Adrenal gland (tissue), 12 donors: ENCODE data around the gene DLX3. TPM values are rescaled to one million over a fixed set of nuclear protein-coding genes. Genes with fewer than 3 reads are reported as not detected.

Source experiments
- DNase-seq, 7 donors: peaks; one replicate each; pipeline ENCODE4 v3.0.0-alpha.2; 2019 to 2020
- H3K27ac ChIP-seq, 5 donors: fragments of 200-600 bp; sonication (generic) in 4 of 5; 1 replicate in 3 of 5; 2 replicates in 2 of 5; pipeline versions ENCODE4 v1.5.1 to v1.8.0; 2016 to 2020; ENCODE audit warnings: mild to moderate bottlenecking in 1 of 5
- H3K27me3 ChIP-seq: fragments of 200-600 bp; 2 replicates; pipeline ENCODE4 v1.8.0; 2021
- H3K36me3 ChIP-seq, 2 donors: fragments of 200-600 bp; replicated peaks in 1 of 2; 1 replicate in 1 of 2; 2 replicates in 1 of 2; pipeline versions ENCODE4 v1.5.1 to v1.8.0; 2018 to 2022
- H3K4me1 ChIP-seq, 2 donors: fragments of 200-600 bp; replicated peaks in 1 of 2; 1 replicate in 1 of 2; 2 replicates in 1 of 2; pipeline versions ENCODE4 v1.5.1 to v1.8.0; 2018 to 2021
- H3K4me3 ChIP-seq, 4 donors: fragments of 200-600 bp; sonication (generic) in 3 of 4; one replicate each; pipeline ENCODE4 v1.5.1; 2016 to 2018
- H3K9me3 ChIP-seq, 3 donors: fragments of 200-600 bp; sonication (generic) in 1 of 3; replicated peaks in 1 of 3; 1 replicate in 2 of 3; 2 replicates in 1 of 3; pipeline versions ENCODE4 v1.5.1 to v1.8.0; 2016 to 2021
- CTCF ChIP-seq, 6 experiments: fragments of 450-650 bp in 4 of 6; fragments of 200-600 bp in 2 of 6; sonication (generic) in 1 of 6; IDR thresholded peaks; 1 replicate in 5 of 6; 2 replicates in 1 of 6; pipeline versions ENCODE4 v1.5.1 to v1.8.0; 2016 to 2021; ENCODE audit warnings: antibody characterized with exemption in 6 of 6, mild to moderate bottlenecking in 2 of 6, moderate library complexity in 1 of 6
- POLR2A ChIP-seq, 2 donors: fragments of 450-650 bp; IDR thresholded peaks; one replicate each; pipeline ENCODE4 v1.6.1; 2017; ENCODE audit warnings: antibody characterized with exemption in 2 of 2, mild to moderate bottlenecking in 2 of 2, moderate library complexity in 1 of 2
- WGBS, 4 donors: extraction: QIAGEN DNeasy Blood & Tissue Kit in 2 of 4; methylation state at CpG; one replicate each; pipeline versions ENCODE4 v1.1.5 to v1.1.7; 2013 to 2017; 5-methylcytosine and 5-hydroxymethylcytosine counted together
- intact Hi-C, 2 donors: fragments of 100-400 bp; cut with DNase I; formaldehyde crosslinking; loops; one replicate each; pipeline versions ENCODE4 v1.14.1 to v1.15.0; 2022 to 2023
- polyA plus RNA-seq, 3 donors: library from polyadenylated mRNA; stranded (reverse); fragments of 200-250 nt in 2 of 3; fragments of 350-450 nt in 1 of 3; fragmentation: Illumina TruSeq in 1 of 3; extraction: RNeasy Lipid Tissue Mini Kit (QIAGEN cat#74804) in 1 of 3; gene quantifications; one replicate each; pipeline ENCODE4 v1.2.3, GENCODE V29; 2013 to 2014
- total RNA-seq, 9 donors: library from RNA; depleted of rRNA in 4 of 9; stranded (reverse); fragments of >200 nt in 4 of 9; fragments of 120-200 nt in 1 of 9; fragmentation: NEBNext Ultra II Directional in 1 of 9; extraction: Animal tissue kit (Norgen Biotek cat#: 25700) in 1 of 9; gene quantifications; one replicate each; pipeline versions ENCODE4 v1.1.0 to v1.2.4, GENCODE V29; 2013 to 2023
- donor health status: healthy with polysubstance abuse.
- donor health status: Bipolar disorder and iron deficiency.
- donor health status: DM: yes; HTN: yes; CAD: no.
- donor health status: DM: no; HTN: no; CAD: no.
- donor health status: DM: no; HTN: no; CAD: no.
- donor health status: DM: yes; HTN: yes; CAD: no.

The DLX3 gene
- total and polyA plus RNA-seq, 12 donors, result 0.07 to 0.83 (median 0.36) TPM; not detected in 4

GRCh38 chr17:49997301-49997650 lies 2.3 kb upstream of the DLX3 start:
- Histone ChIP-seq H3K4me1 (peaks cover 19 to 28% of the 10 kb centered on the region in 2 donors), H3K4me3 (no peak overlapping the region)

DNA sequence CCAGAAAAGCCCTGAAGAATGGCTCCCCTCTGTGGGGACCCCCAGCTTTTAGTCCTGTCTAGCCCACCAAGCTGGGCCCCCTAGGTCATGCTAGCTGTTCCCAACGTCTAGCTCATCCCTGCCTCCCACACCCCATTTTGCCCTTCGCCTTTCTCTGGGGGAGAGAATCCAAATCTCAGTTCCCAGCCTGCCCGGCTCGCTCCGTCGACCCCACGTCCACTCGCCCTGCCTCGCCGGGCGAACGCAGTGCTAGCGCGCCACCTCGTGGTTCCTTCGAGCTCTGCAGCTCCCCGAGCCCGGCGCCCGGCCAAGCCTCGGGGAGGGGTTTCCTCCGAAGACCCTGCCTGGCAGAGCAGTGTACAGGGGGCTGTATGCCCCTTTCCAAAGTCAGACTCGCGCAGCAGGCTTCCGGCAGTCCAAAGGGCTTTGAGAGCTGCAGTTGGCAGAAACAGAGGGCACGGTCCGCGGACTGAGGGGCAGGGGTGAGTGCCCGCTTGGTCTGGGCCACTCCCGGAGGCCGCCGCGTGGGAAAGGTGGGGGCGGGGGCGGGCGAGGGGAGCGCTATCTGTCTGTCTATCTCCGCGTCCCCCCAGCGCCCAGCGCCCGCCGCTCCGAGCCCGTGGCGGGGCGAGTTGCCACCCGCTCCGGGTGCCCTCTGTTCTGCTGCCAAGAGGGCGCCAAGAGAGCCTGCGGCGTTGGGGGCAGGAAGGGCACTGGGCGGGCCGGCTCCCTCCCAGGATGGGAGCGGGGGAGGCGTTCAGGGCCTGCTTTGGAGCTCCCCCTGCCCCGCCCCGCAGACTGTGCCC lies 1.7 kb upstream of the DLX3 start:
- Histone ChIP-seq H3K27ac (no peak overlapping the region), H3K9me3 (no peaks in the 10 kb centered on the region), H3K4me1 (peaks cover 19 to 28% of the 10 kb centered on the region in 2 donors), H3K4me3 (peak overlapping the region in 1 of 4 donors; percentile 51), H3K36me3 (no peaks in the 10 kb centered on the region), H3K27me3 (peaks cover 59% of the 10 kb centered on the region)
- intact Hi-C loops, result loop anchor here (2.0 to 10.0 kb wide), 7 partner anchors 99 to 432 kb away; partner anchors contain the start of genes NXPH3 (in 1 of the 2) and SLC35B1 (in 1 of the 2)
- TF ChIP-seq POLR2A (IDR thresholded peaks at IDR 0.05) (no peak), CTCF (IDR thresholded peaks at IDR 0.05) (peak; percentile 94 to 98 (median 96))
- WGBS, 4 donors, result 0 to 2% (median 1%) methylated on average over 2 to 58 of the region's 58 CpGs
- peak in 6 of 7 donors; percentile 43 to 63 (median 48) for DNase-seq

More at GRCh38 chr17:49997301-49997650, 2.3 kb upstream of the DLX3 start:
- Histone ChIP-seq H3K27ac (no peak overlapping the region), H3K36me3 (no peaks in the 10 kb centered on the region), H3K9me3 (no peaks in the 10 kb centered on the region), H3K27me3 (peaks cover 65% of the 10 kb centered on the region)
- 30 to 46% (median 34%) methylated on average over 5 to 6 of the region's 6 CpGs for WGBS, 4 donors
- TF ChIP-seq POLR2A (IDR thresholded peaks at IDR 0.05) (no peak), CTCF (IDR thresholded peaks at IDR 0.05) (no peak)
- DNase-seq, result no peak
- intact Hi-C loops, result loop anchor here (2.0 to 10.0 kb wide), 7 partner anchors 100 to 432 kb away; partner anchors contain the start of genes NXPH3 (in 1 of the 2) and SLC35B1 (in 1 of the 2)

- WGBS, 4 donors, result 37 to 43% (median 41%) methylated on average over 7 of the region's 7 CpGs
- no peak overlapping the region for H3K27ac ChIP-seq
- DNase-seq, result no peak
- intact Hi-C loops, result loop anchor here (2.0 to 10.0 kb wide), 7 partner anchors 99 to 431 kb away; partner anchors contain the start of genes NXPH3 (in 1 of the 2) and SLC35B1 (in 1 of the 2)
- peaks cover 19 to 28% of the 10 kb centered on the region in 2 donors for H3K4me1 ChIP-seq
- TF ChIP-seq POLR2A (IDR thresholded peaks at IDR 0.05), result no peak
- TF ChIP-seq CTCF (IDR thresholded peaks at IDR 0.05), result no peak
- no peaks in the 10 kb centered on the region for H3K36me3 ChIP-seq
- H3K27me3 ChIP-seq, result peaks cover 58% of the 10 kb centered on the region
- H3K4me3 ChIP-seq, result no peak overlapping the region
- no peaks in the 10 kb centered on the region for H3K9me3 ChIP-seq
Measured at GRCh38 chr17:49996121-49996494, 1.1 kb upstream of the DLX3 start.
